Lung (tissue), 12 donors: Measurements from ENCODE around the gene KLHL7. TPM values are rescaled to one million over a fixed set of nuclear protein-coding genes. Genes with fewer than 3 reads are reported as not detected.
A peak's percentile ranks its signal among the peaks of the same experiment; 100 is the strongest.

ENCODE experiments used
- ATAC-seq: fragments of 200-7000 bp; cut with Tn5 transposase; one replicate; pipeline ENCODE4 v1.9.1; 2020; ENCODE audit warnings: moderate number of reproducible peaks; ENCODE audit not compliant: insufficient read depth, low FRiP score
- DNase-seq, 3 donors: peaks; one replicate each; pipeline ENCODE4 v3.0.0-alpha.2; 2013 to 2017
- H3K27ac ChIP-seq, 2 donors: one replicate each; pipeline ENCODE4 v1.5.1; 2013; ENCODE audit warnings: mild to moderate bottlenecking in 2 of 2, moderate library complexity in 2 of 2, control low read depth in 1 of 2, inconsistent platforms in 1 of 2, low read depth in 1 of 2, low read length in 1 of 2
- H3K27me3 ChIP-seq, 3 donors: one replicate each; pipeline ENCODE4 v1.5.1; 2013; ENCODE audit warnings: low read length in 2 of 3; ENCODE audit not compliant: control insufficient read depth in 3 of 3, insufficient read depth in 3 of 3
- H3K36me3 ChIP-seq, 4 donors: one replicate each; pipeline ENCODE4 v1.5.1; 2013; ENCODE audit warnings: low read length in 4 of 4, mild to moderate bottlenecking in 1 of 4, moderate library complexity in 1 of 4; ENCODE audit not compliant: control insufficient read depth in 4 of 4, insufficient read depth in 4 of 4
- H3K4me1 ChIP-seq, 5 donors: one replicate each; pipeline ENCODE4 v1.5.1; 2013; ENCODE audit warnings: low read length in 5 of 5, mild to moderate bottlenecking in 2 of 5, moderate library complexity in 1 of 5; ENCODE audit not compliant: control insufficient read depth in 5 of 5, insufficient read depth in 5 of 5
- H3K4me3 ChIP-seq: one replicate; pipeline ENCODE4 v1.5.1; 2013; ENCODE audit warnings: mild to moderate bottlenecking, control low read depth, moderate library complexity
- H3K9ac ChIP-seq, 2 donors: one replicate each; pipeline ENCODE4 v1.5.1; 2013; ENCODE audit warnings: low read length in 2 of 2, control low read depth in 1 of 2; ENCODE audit not compliant: insufficient read depth in 1 of 2
- H3K9me3 ChIP-seq, 4 donors: one replicate each; pipeline ENCODE4 v1.5.1; 2013; ENCODE audit warnings: low read length in 3 of 4, mild to moderate bottlenecking in 1 of 4, moderate library complexity in 1 of 4; ENCODE audit not compliant: control insufficient read depth in 4 of 4, insufficient read depth in 3 of 4
- CTCF ChIP-seq: IDR thresholded peaks from 2 replicates; pipeline ENCODE4 v1.5.1; 2012; ENCODE audit warnings: mild to moderate bottlenecking; ENCODE audit errors: control extremely low read depth, extremely low read depth
- WGBS, 2 donors: extraction: QIAGEN DNeasy Blood & Tissue Kit; methylation state at CpG; one replicate each; pipeline ENCODE4 v1.1.7; 2013; 5-methylcytosine and 5-hydroxymethylcytosine counted together
- polyA plus RNA-seq, 2 donors: library from polyadenylated mRNA; stranded (reverse); fragments of 200-250 nt; gene quantifications; one replicate each; pipeline ENCODE4 v1.2.1, GENCODE V29; 2013
- total RNA-seq, 2 donors: library from RNA; depleted of rRNA in 1 of 2; stranded (reverse); fragments of >200 nt in 1 of 2; gene quantifications; one replicate each; pipeline ENCODE4 v1.2.1, GENCODE V29; 2014 to 2021
- donor health status: control.
- donor health status: control.
- donor health status: Bipolar disorder and iron deficiency.
- donor health status: healthy.
- donor health status: DM: yes; HTN: yes; CAD: no.

KLHL7 gene
- total and polyA plus RNA-seq, 4 donors: 11.5 to 38.1 (median 17.6) TPM

GRCh38 chr7:23216021-23216420 is 110.4 kb downstream of the KLHL7 start:
- no peaks in the 10 kb centered on the region for H3K9me3 ChIP-seq
- DNase-seq (peak in 1 of 3 donors; percentile 23), ATAC-seq (no peak)
- H3K27ac ChIP-seq: no peak overlapping the region
- H3K9ac ChIP-seq: no peak overlapping the region
- WGBS, 2 donors: 25 to 60% methylated on average over 2 of the region's 2 CpGs
- no peak overlapping the region for H3K4me3 ChIP-seq
- no peaks in the 10 kb centered on the region for H3K4me1 ChIP-seq
- H3K36me3 ChIP-seq: no peaks in the 10 kb centered on the region
- no peaks in the 10 kb centered on the region for H3K27me3 ChIP-seq
- no peak for TF ChIP-seq CTCF

- Histone ChIP-seq H3K9ac (no peak overlapping the region), H3K36me3 (no peaks in the 10 kb centered on the region), H3K4me1 (peaks cover 0 to 9% (median 0%) of the 10 kb centered on the region in 5 donors), H3K27ac (no peak overlapping the region), H3K4me3 (no peak overlapping the region), H3K27me3 (no peaks in the 10 kb centered on the region), H3K9me3 (no peaks in the 10 kb centered on the region)
- DNase-seq: no peak
- WGBS, 2 donors: 55 to 78% methylated on average over 3 of the region's 3 CpGs
- ATAC-seq: no peak
- no peak for TF ChIP-seq CTCF
Measured at GRCh38 chr7:23218196-23218595, 112.6 kb downstream of the KLHL7 start.

GRCh38 chr7:23220690-23221305 is 115.2 kb downstream of the KLHL7 start:
- no peak for DNase-seq
- Histone ChIP-seq H3K9ac (no peak overlapping the region), H3K4me3 (no peak overlapping the region), H3K9me3 (no peaks in the 10 kb centered on the region), H3K4me1 (peaks cover 0 to 9% (median 0%) of the 10 kb centered on the region in 5 donors), H3K36me3 (no peaks in the 10 kb centered on the region), H3K27me3 (no peaks in the 10 kb centered on the region), H3K27ac (no peak overlapping the region)
- no peak for TF ChIP-seq CTCF
- 66 to 86% methylated on average over 10 of the region's 10 CpGs for WGBS, 2 donors
- ATAC-seq: no peak
